Measurements from ENCODE around the gene CHRM4. TPM values are rescaled to one million over a fixed set of nuclear protein-coding genes. Genes with fewer than 3 reads are reported as not detected.

Gene CHRM4
- not detected in 2 replicates for total RNA-seq (2014; rRNA removed; shearing (Covaris generic))

DNA sequence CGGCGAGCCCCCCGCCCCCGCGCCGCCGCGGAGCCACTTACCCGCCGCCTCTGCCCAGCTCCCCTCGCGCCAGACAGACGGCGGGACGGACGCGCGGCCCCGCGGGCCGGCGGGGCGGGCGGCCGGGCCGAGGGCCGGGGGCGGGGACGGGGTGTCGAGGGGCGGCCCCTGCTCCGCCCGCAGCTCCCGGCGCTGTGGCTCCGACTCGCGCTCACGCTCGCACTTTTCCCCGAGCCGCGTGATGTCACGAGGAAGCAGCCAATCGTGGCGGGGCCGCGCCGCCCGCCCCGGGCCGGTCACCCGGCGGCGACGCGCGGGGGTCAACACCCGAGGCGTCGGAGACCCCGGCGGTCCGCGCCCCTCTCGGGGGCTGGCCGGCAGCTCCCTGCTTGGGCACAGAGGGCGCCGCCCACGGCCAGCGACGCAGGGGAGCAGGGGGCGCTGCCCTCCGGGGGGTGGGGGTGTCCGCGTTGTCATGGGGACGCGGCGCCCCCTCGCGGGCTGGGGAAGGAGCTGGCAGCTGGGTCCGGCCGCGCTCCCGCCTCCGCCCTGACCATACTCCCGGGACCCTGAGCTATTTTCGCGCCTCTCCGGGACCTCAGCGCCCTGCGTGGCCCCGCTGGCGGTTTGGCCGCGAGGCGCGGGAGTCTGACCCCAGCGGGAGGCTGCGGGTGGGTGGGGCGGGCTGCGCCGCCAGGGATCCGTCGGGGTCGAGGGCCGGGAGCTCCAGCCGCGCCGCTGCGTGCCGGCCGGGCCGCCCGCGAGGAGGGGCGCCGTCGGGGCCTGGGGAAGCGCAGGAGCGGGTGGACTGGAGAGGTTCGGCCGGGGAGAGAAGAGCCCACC is at the start of gene CHRM4:
CHRM4 (minus strand) TSS at position 199 of the 843 bp plus-strand sequence. CDS start 5,219 bp downstream, outside the sequence.
- peak; percentile 71 for DNase-seq (ENCODE audit: low read depth)

DNA sequence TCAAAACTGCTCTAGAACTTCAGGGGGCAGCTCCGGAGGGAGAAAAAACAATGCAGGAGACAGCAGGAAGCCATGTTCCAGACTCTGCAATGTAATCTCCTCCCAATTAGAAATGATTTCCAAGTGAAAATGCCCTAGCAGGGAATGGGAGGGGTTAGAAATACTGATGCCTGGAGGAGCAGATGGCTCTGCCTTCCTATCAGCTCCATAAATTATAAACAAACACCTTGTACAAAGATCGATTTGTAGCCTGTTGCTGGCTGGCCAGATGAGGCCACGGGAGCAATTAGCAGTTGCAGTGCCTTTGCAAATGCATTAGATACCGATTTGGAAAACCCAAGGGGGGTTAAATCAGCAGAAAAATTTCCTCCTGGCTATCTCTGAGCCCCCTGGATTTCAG is 46.6 kb upstream of the CHRM4 start:
- no peak for DNase-seq (ENCODE audit: low read depth)

- no peak for DNase-seq (ENCODE audit: low read depth)
Observed at GRCh38 chr11:46437122-46437689, 45.6 kb upstream of the CHRM4 start.

DNA sequence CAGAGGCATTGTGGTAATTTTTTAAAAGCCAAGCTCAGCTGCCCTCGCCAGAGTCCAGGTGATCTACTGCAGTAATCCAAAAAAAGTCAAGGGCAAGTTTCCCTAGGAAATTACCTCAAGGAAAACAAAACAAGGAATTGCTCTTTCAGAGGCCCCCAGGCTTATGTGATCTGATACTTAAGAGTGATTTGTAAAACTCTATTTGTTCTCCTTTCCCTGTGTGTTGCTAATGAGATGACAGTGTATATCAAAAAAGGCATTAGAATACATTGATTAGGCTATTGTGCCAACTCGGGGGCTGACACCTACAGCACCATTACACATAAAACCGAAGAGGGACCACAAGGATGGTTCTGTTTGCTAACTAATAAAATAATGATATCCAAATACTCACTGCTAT is 44.5 kb upstream of the CHRM4 start:
- DNase-seq (ENCODE audit: low read depth), result no peak

DNA sequence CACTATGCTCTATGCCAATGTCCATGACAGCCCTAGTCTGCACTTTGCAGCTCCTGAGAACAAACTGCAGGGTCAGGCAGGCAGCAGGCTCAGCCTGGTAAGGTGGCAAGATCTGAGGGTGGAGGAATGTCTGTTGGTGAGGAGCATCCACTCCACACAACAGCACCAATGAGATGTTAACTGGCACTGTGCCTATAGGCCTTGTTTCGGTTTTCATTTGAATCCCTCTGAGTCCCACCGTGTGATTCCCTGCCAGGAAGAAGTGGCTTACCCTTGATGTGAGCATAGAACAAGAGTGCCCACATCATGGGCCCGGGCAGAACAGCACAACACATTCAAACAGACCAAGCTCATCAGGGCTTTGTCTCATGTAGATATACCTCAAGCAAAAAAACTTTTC is 44.1 kb upstream of the CHRM4 start:
- no peak for DNase-seq (ENCODE audit: low read depth)

DNA sequence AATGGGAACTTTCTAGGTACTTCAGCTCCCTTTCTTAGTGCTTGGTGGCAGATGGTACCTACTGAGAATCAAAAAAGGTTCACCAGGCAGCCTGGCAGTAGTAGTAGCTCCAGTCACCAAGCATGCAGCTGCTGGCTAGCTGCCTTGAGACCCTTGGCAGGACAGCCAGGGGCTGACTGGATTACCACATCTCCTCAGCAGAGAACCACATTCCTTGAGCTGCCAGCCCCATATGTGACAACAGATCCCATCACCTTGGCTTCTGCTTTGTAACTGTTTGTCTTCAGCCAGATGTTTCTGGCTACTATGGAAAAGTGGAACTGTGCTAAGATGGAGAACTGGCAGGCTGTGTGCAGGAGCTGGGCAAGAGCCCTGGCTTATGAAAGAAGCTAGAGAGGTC is 39.6 kb upstream of the CHRM4 start:
- DNase-seq (ENCODE audit: low read depth), result no peak

DNA sequence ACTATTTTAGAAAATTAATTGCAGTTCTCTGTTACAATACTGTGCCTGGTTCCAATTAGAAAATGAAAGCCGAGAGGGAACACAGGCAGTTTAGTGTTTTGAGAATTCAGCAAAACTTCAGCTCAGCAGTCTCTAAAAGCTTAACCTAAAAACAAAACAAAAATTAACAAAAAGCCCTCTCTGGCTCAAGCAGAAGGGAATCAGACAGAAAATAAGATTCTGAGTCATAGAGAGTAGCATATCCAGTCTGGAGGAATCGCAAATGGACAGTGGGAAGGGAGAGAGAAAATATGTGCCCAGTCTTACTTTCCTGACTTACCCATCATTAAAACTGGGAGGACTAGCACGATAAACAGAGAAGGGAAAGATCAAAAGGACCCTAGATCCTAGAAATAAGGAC is 38.1 kb upstream of the CHRM4 start:
- DNase-seq (ENCODE audit: low read depth), result no peak

- DNase-seq (ENCODE audit: low read depth), result no peak
Observed at GRCh38 chr11:46427364-46427763, 35.8 kb upstream of the CHRM4 start.

DNA sequence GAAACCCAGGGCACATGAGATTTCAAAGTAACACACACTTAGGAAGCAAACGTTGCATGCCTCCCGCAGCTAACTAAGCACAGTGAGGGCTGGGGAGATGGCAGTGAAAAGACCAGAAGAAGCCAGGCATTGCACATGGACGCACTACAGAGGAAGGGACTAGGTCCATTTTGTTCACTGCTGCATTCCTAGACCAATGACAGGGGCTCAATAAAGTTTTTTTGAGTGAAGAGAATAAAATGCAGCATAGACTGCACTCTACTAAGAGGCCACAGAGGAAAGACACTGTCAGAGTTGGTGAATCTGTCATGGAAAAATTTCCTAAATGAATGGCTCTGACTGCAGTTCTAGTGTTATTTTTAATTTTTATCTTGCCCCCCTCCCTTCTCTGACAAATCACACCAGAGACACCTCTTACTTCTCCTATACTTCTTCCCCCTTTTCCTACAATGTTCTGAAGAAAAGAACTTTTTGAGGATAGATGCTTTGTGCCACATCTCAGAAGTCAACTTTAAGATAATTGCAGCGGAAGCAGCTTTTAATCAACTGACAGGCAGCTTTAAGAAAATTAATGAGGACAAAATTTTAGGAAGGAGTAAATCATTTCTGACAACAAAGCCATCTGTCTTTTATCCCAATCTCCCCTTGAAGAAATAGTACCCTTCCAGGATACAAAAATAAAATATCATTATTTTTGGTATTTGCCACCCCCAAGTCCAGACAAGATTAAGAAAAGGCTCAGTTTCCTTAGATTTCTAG is 34.8 kb upstream of the CHRM4 start:
- DNase-seq (ENCODE audit: low read depth), result no peak

- no peak for DNase-seq (ENCODE audit: low read depth)
Observed at GRCh38 chr11:46422588-46422987, 31.0 kb upstream of the CHRM4 start.

- no peak for DNase-seq (ENCODE audit: low read depth)
Observed at GRCh38 chr11:46421257-46421880, 29.8 kb upstream of the CHRM4 start.

- DNase-seq (ENCODE audit: low read depth), result no peak
Observed at GRCh38 chr11:46420513-46420912, 28.9 kb upstream of the CHRM4 start.

GRCh38 chr11:46418751-46419150 is 27.2 kb upstream of the CHRM4 start:
- DNase-seq (ENCODE audit: low read depth), result no peak

- no peak for DNase-seq (ENCODE audit: low read depth)
Observed at GRCh38 chr11:46417711-46418110, 26.1 kb upstream of the CHRM4 start.

- no peak for DNase-seq (ENCODE audit: low read depth)
Observed at GRCh38 chr11:46414879-46415278, 23.3 kb upstream of the CHRM4 start.

GRCh38 chr11:46414466-46414796 is 22.9 kb upstream of the CHRM4 start:
- no peak for DNase-seq (ENCODE audit: low read depth)

GRCh38 chr11:46413760-46414465 is 22.3 kb upstream of the CHRM4 start:
- DNase-seq (ENCODE audit: low read depth), result peak; percentile 14

DNA sequence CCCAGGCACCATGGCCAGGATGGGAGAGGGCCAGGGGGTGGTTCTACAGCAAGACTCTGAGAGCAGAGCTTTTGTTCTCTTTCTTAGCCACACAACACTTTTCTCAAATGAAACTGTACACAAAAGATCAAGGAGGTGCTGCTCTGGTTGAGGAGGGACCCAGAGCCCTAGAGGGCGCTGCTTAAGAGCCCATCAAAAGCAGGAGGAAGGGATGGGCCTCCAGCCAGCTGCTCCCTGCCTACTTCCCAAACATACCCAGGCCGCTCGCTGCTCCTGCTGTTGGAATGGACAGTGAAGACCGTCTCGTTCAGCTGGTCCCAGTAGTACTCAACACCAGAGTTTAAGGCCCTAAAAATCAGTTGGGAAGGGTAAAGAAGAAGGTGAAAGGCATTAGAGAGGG is 18.4 kb upstream of the CHRM4 start:
- no peak for DNase-seq (ENCODE audit: low read depth)

GRCh38 chr11:46408407-46408986 is 16.9 kb upstream of the CHRM4 start:
- no peak for DNase-seq (ENCODE audit: low read depth)

GRCh38 chr11:46407635-46408034 is 16.1 kb upstream of the CHRM4 start:
- DNase-seq (ENCODE audit: low read depth), result no peak

GRCh38 chr11:46404476-46405017 is 13.0 kb upstream of the CHRM4 start:
- no peak for DNase-seq (ENCODE audit: low read depth)
